K562 (cell line): Measurements from ENCODE around the gene SNTG2. TPM values are rescaled to one million over a fixed set of nuclear protein-coding genes. Genes with fewer than 3 reads are reported as not detected.

Source experiments
- ATAC-seq: fragments of 200-7000 bp; cut with Tn5 transposase; 3 replicates; pipeline ENCODE4 v1.9.1; 2020; ENCODE audit warnings: moderate library complexity
- BruUV-seq: library from RNA; stranded (reverse); fragments of 400-500 nt; replicated peaks from 2 replicates; lab custom pipeline; 2021; lab: Mats Ljungman, UMichigan
- CTCF ChIA-PET: fragments of 300-600 bp; formaldehyde crosslinking; extraction: SDS; loops from one replicate; lab custom pipeline; 2021; ENCODE audit warnings: low intra/inter-chr PET ratio; lab: Yijun Ruan, JAX
- POLR2A ChIA-PET: fragments of 300-600, 350-650 bp; sonication (Branson Sonifier 250); formaldehyde crosslinking; extraction: SDS; loops from one replicate; lab custom pipeline; 2021; ENCODE audit warnings: antibody characterized with exemption, inconsistent platforms; lab: Yijun Ruan, JAX
- DNase-seq, 4 experiments: peaks; one replicate each; pipeline versions ENCODE4 v3.0.0 to v3.0.0-alpha.2; 2011 to 2018; ENCODE audit warnings: low spot score in 3 of 4, mixed read lengths in 3 of 4; ENCODE audit errors: extremely low read depth in 1 of 4
- FAIRE-seq: peaks from 2 replicates; lab custom pipeline; 2011; peaks lifted over from hg19 to GRCh38; lab: Jason Lieb, UNC
- H2AFZ ChIP-seq: 2 replicates; pipeline ENCODE4 v1.6.0; 2011; ENCODE audit warnings: low read depth, low read length, control low read depth, inconsistent platforms
- H3K27ac ChIP-seq: fragments of 200-600 bp; 3 replicates; pipeline ENCODE4 v1.8.0; 2011; ENCODE audit warnings: low read depth, mild to moderate bottlenecking, control low read depth, inconsistent platforms, low read length, moderate library complexity, mixed read lengths; ENCODE audit errors: extremely low read depth
- H3K27me3 ChIP-seq, 2 experiments: fragments of 300-600 bp in 1 of 2; 2 replicates in 1 of 2; 3 replicates in 1 of 2; pipeline versions ENCODE4 v1.6.0 to v1.8.0; 2011; ENCODE audit warnings: inconsistent platforms in 2 of 2, low read length in 2 of 2, mild to moderate bottlenecking in 1 of 2, mixed read lengths in 1 of 2, moderate library complexity in 1 of 2; ENCODE audit not compliant: control insufficient read depth in 2 of 2, insufficient read depth in 2 of 2
- H3K36me3 ChIP-seq: fragments of 300-600 bp; 3 replicates; pipeline ENCODE4 v1.8.0; 2011; ENCODE audit warnings: mild to moderate bottlenecking, low read length, inconsistent platforms; ENCODE audit not compliant: control insufficient read depth, insufficient read depth
- H3K4me1 ChIP-seq, 2 experiments: fragments of 200-600 bp in 1 of 2; replicated peaks in 1 of 2; 2 replicates in 1 of 2; 3 replicates in 1 of 2; pipeline versions ENCODE4 v1.5.1 to v1.8.0; 2011; ENCODE audit warnings: inconsistent platforms in 2 of 2, low read length in 2 of 2, mild to moderate bottlenecking in 1 of 2, mixed read lengths in 1 of 2, moderate library complexity in 1 of 2; ENCODE audit not compliant: control insufficient read depth in 2 of 2, insufficient read depth in 2 of 2
- H3K4me2 ChIP-seq: 2 replicates; pipeline ENCODE4 v1.6.1; 2011; ENCODE audit warnings: low read length, control low read depth, inconsistent platforms, mixed read lengths; ENCODE audit not compliant: insufficient read depth
- H3K4me3 ChIP-seq: fragments of 200-600 bp; sonication (generic), shearing (Covaris generic); 2 replicates; pipeline ENCODE4 v1.5.1; 2016; ENCODE audit warnings: control low read depth, inconsistent platforms
- H3K79me2 ChIP-seq: fragments of 200-600 bp; 3 replicates; pipeline ENCODE4 v1.8.0; 2011; ENCODE audit warnings: low read length, inconsistent platforms; ENCODE audit not compliant: control insufficient read depth, insufficient read depth
- H3K9ac ChIP-seq, 2 experiments: 2 replicates each; pipeline versions ENCODE4 v1.6.0 to v1.6.1; 2011; ENCODE audit warnings: low read depth in 2 of 2, low read length in 2 of 2, control low read depth in 1 of 2, inconsistent platforms in 1 of 2, mild to moderate bottlenecking in 1 of 2, mixed read lengths in 1 of 2; ENCODE audit not compliant: insufficient read depth in 1 of 2
- H3K9me1 ChIP-seq: one replicate; pipeline ENCODE4 v1.6.0; 2011; ENCODE audit warnings: inconsistent platforms, mild to moderate bottlenecking, low read length, moderate library complexity; ENCODE audit not compliant: control insufficient read depth, insufficient read depth
- H3K9me3 ChIP-seq: replicated peaks from 2 replicates; pipeline ENCODE4 v1.5.1; 2011; ENCODE audit warnings: low read depth, low read length, inconsistent platforms; ENCODE audit not compliant: control insufficient read depth, insufficient read depth
- H4K20me1 ChIP-seq: replicated peaks from 2 replicates; pipeline ENCODE4 v1.6.1; 2011; ENCODE audit warnings: low read length, inconsistent platforms, mixed read lengths; ENCODE audit not compliant: control insufficient read depth, insufficient read depth
- C11orf30 ChIP-seq: fragments of 450-650 bp; IDR thresholded peaks from 2 replicates; pipeline ENCODE4 v1.6.1; 2016; ENCODE audit warnings: low read depth, mild to moderate bottlenecking
- E2F8 ChIP-seq: fragments of 450-650 bp; IDR thresholded peaks from 2 replicates; pipeline ENCODE4 v1.7.1; 2018; ENCODE audit warnings: mild to moderate bottlenecking, low read depth; ENCODE audit not compliant: partially characterized antibody
- MEF2D ChIP-seq: conservative IDR thresholded peaks from 2 replicates; pipeline ENCODE4 v1.6.1; 2016; ENCODE audit warnings: low read depth, missing genetic modification characterization, missing compliant biosample characterization
- NKRF ChIP-seq: fragments of 450-650 bp; IDR thresholded peaks from 2 replicates; pipeline ENCODE4 v1.6.1; 2016; ENCODE audit warnings: borderline replicate concordance
- PKNOX1 ChIP-seq: fragments of 450-650 bp; IDR thresholded peaks from 2 replicates; pipeline ENCODE4 v1.6.1; 2016
- SNIP1 ChIP-seq: fragments of 450-650 bp; IDR thresholded peaks from 2 replicates; pipeline ENCODE4 v1.7.1; 2017; ENCODE audit warnings: low read depth, mild to moderate bottlenecking
- ZKSCAN1 ChIP-seq: fragments of 150-350 bp; IDR thresholded peaks from 2 replicates; pipeline ENCODE4 v1.6.1; 2016; ENCODE audit warnings: low read depth, low read length
- ZNF41 ChIP-seq: fragments of 250-450 bp; sonication (Bioruptor Pico); conservative IDR thresholded peaks from 2 replicates; pipeline ENCODE4 v1.4.0; 2020; ENCODE audit warnings: mild to moderate bottlenecking
- ZNF764 ChIP-seq: fragments of 250-450 bp; sonication (Bioruptor Pico); IDR thresholded peaks from 2 replicates; pipeline ENCODE4 v1.4.0; 2020; ENCODE audit warnings: low read depth, mild to moderate bottlenecking, moderate library complexity
- WGBS: fragments of 100-300 bp; shearing (Covaris generic); methylation state at CpG from one replicate; pipeline ENCODE4 v1.1.6; 2016; ENCODE audit warnings: low coverage, mixed read lengths; ENCODE audit not compliant: insufficient coverage; ENCODE audit errors: missing lambda C conversion rate; 5-methylcytosine and 5-hydroxymethylcytosine counted together
- in situ Hi-C: fragments of 300-500 bp; cut with MboI; formaldehyde crosslinking; loops from 4 replicates; pipeline ENCODE4 v1.15.0; 2018; ENCODE audit warnings: inconsistent platforms, mixed read lengths
- intact Hi-C: fragments of 100-400 bp; cut with micrococcal nuclease; formaldehyde crosslinking; loops from 2 replicates; pipeline ENCODE4 v1.14.2; 2022
- polyA plus RNA-seq, 8 experiments: library from polyadenylated mRNA; depleted of rRNA in 4 of 8; stranded (reverse) in 5 of 8; unstranded in 3 of 8; fragments of >200 nt; fragmentation: Nextera tagmentation in 2 of 8; fragmentation: Illumina TruSeq in 1 of 8; extraction: Ambion mirVana in 2 of 8; extraction: Trizol in 1 of 8; gene quantifications; 2 replicates each; pipeline versions ENCODE4 v1.2.1 to v1.2.3, GENCODE V29; 2011 to 2014; ENCODE audit warnings: inconsistent platforms in 1 of 8, missing spikeins in 1 of 8
- total RNA-seq, 7 experiments: library from RNA; depleted of rRNA in 6 of 7; stranded (reverse); fragments of >200 nt in 6 of 7; fragmentation: Illumina TruSeq in 2 of 7; extraction: Trizol in 2 of 7; gene quantifications; 2 replicates each; pipeline versions ENCODE4 v1.2.1 to v1.2.3, GENCODE V29; 2011 to 2021; ENCODE audit warnings: low replicate concordance in 1 of 7
- TF ChIP-seq, protein P1 (sequence below): sonication (generic); formaldehyde crosslinking; IDR thresholded peaks from 2 replicates; pipeline ENCODE4 v1.8.1; 2023; ENCODE audit warnings: missing genetic modification reagents, mild to moderate bottlenecking, borderline replicate concordance
- TF ChIP-seq, protein P2 (sequence below): sonication (generic); formaldehyde crosslinking; IDR thresholded peaks from 2 replicates; pipeline ENCODE4 v1.8.0; 2022; ENCODE audit warnings: mild to moderate bottlenecking, missing genetic modification reagents

Gene SNTG2
- total and polyA plus RNA-seq, 9 of the 15 experiments (the other 6 are each of a cell fraction or from before 2014, with no cell fraction given): not detected

DNA sequence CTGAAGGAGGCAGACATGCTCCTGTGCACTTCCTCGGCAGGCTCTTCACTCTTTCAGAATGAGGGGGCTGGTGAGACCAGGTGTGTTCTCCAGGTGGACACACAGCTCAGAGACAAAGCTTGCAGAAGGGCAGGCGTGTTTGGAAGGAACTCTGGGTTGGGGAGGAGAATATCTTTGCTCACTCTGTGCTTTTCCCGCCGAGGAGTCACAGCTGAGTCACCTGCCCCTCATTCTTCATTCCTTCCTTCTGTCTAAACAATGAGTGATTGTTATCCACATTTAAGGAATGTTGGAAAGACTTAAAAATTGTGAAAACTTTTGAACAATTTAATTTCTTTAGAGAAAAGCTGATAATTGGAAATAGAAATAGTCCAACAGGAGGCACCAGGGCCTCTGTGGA, 336.3 kb downstream of the SNTG2 start:
- intact Hi-C loops (no loop called here), in situ Hi-C loops (no loop called here)
- Histone ChIP-seq H2AFZ (no peak overlapping the region), H3K4me3 (no peak overlapping the region), H3K27ac (no peak overlapping the region), H3K9me1 (no peaks in the 10 kb centered on the region), H3K9ac (no peak overlapping the region), H3K9me3 (no peaks in the 10 kb centered on the region), H4K20me1 (no peaks in the 10 kb centered on the region), H3K4me1 (peaks cover 0 to 6% of the 10 kb centered on the region in 2 experiments; a peak in 1 of 5 replicates), H3K79me2 (no peaks in the 10 kb centered on the region), H3K27me3 (peaks cover 0 to 10% of the 10 kb centered on the region in 2 experiments; a peak in 2 of 5 replicates), H3K4me2 (no peak overlapping the region), H3K36me3 (no peaks in the 10 kb centered on the region)
- ChIA-PET POLR2A (no interaction called here), CTCF (no interaction called here)
- DNase-seq (no peak), ATAC-seq (no peak), FAIRE-seq (no peak)
- no TSS peak for BruUV-seq
- WGBS: 0% methylated on average over 4 of the region's 4 CpGs
- no peak for TF ChIP-seq E2F8
- no peak for TF ChIP-seq SNIP1
- no peak for TF ChIP-seq NKRF
- no peak for TF ChIP-seq ZKSCAN1
- TF ChIP-seq ZNF764: no peak
- TF ChIP-seq PKNOX1: no peak
- TF ChIP-seq, protein P1, sequence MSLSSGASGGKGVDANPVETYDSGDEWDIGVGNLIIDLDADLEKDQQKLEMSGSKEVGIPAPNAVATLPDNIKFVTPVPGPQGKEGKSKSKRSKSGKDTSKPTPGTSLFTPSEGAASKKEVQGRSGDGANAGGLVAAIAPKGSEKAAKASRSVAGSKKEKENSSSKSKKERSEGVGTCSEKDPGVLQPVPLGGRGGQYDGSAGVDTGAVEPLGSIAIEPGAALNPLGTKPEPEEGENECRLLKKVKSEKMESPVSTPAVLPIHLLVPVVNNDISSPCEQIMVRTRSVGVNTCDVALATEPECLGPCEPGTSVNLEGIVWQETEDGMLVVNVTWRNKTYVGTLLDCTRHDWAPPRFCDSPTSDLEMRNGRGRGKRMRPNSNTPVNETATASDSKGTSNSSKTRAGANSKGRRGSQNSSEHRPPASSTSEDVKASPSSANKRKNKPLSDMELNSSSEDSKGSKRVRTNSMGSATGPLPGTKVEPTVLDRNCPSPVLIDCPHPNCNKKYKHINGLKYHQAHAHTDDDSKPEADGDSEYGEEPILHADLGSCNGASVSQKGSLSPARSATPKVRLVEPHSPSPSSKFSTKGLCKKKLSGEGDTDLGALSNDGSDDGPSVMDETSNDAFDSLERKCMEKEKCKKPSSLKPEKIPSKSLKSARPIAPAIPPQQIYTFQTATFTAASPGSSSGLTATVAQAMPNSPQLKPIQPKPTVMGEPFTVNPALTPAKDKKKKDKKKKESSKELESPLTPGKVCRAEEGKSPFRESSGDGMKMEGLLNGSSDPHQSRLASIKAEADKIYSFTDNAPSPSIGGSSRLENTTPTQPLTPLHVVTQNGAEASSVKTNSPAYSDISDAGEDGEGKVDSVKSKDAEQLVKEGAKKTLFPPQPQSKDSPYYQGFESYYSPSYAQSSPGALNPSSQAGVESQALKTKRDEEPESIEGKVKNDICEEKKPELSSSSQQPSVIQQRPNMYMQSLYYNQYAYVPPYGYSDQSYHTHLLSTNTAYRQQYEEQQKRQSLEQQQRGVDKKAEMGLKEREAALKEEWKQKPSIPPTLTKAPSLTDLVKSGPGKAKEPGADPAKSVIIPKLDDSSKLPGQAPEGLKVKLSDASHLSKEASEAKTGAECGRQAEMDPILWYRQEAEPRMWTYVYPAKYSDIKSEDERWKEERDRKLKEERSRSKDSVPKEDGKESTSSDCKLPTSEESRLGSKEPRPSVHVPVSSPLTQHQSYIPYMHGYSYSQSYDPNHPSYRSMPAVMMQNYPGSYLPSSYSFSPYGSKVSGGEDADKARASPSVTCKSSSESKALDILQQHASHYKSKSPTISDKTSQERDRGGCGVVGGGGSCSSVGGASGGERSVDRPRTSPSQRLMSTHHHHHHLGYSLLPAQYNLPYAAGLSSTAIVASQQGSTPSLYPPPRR (CRISPR knock-in tag): no peak
- TF ChIP-seq ZNF41 (CRISPR knock-in tag): no peak
- no peak for TF ChIP-seq MEF2D
- TF ChIP-seq, protein P2, sequence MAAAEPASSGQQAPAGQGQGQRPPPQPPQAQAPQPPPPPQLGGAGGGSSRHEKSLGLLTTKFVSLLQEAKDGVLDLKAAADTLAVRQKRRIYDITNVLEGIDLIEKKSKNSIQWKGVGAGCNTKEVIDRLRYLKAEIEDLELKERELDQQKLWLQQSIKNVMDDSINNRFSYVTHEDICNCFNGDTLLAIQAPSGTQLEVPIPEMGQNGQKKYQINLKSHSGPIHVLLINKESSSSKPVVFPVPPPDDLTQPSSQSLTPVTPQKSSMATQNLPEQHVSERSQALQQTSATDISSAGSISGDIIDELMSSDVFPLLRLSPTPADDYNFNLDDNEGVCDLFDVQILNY (CRISPR knock-in tag): no peak
- no peak for TF ChIP-seq C11orf30
